ENCODE results near the gene ANAPC13.

The ANAPC13 gene

GRCh38 chr3:134464064-134464688, 21.6 kb downstream of the ANAPC13 start:
- no peak for TF ChIP-seq CTCF (IDR thresholded peaks at IDR 0.05; ENCODE audit: extremely low read depth, missing control alignments)
- no peak for DNase-seq (ENCODE audit: low spot score)

GRCh38 chr3:134463676-134464063, 22.1 kb downstream of the ANAPC13 start:
- no peak for TF ChIP-seq CTCF (IDR thresholded peaks at IDR 0.05; ENCODE audit: extremely low read depth, missing control alignments)

GRCh38 chr3:134462331-134462941, 23.3 kb downstream of the ANAPC13 start:
- DNase-seq (ENCODE audit: low spot score): no peak
- no peak for TF ChIP-seq CTCF (IDR thresholded peaks at IDR 0.05; ENCODE audit: extremely low read depth, missing control alignments)

More at GRCh38 chr3:134463676-134464063, 22.1 kb downstream of the ANAPC13 start:
- DNase-seq (ENCODE audit: low spot score): no peak

GRCh38 chr3:134460965-134461364, 24.8 kb downstream of the ANAPC13 start:
- no peak for DNase-seq (ENCODE audit: low spot score)
- no peak for TF ChIP-seq CTCF (IDR thresholded peaks at IDR 0.05; ENCODE audit: extremely low read depth, missing control alignments)

- TF ChIP-seq CTCF (IDR thresholded peaks at IDR 0.05; ENCODE audit: extremely low read depth, missing control alignments): no peak
- DNase-seq (ENCODE audit: low spot score): no peak
Observed at GRCh38 chr3:134459562-134459961, 26.2 kb downstream of the ANAPC13 start.

- DNase-seq (ENCODE audit: low spot score): no peak
- no peak for TF ChIP-seq CTCF (IDR thresholded peaks at IDR 0.05; ENCODE audit: extremely low read depth, missing control alignments)
Observed at GRCh38 chr3:134458406-134458945, 27.3 kb downstream of the ANAPC13 start.

- DNase-seq (ENCODE audit: low spot score): no peak
- no peak for TF ChIP-seq CTCF (IDR thresholded peaks at IDR 0.05; ENCODE audit: extremely low read depth, missing control alignments)
Observed at GRCh38 chr3:134457376-134458074, 28.3 kb downstream of the ANAPC13 start.

Data from GM20000 (cell line).